NB4 (cell line): Measurements from ENCODE around the gene CUL1.

Experiments used
- DNase-seq: peaks from one replicate; pipeline ENCODE4 v3.0.0; 2010; ENCODE audit warnings: low read depth
- H3K4me3 ChIP-seq: one replicate; pipeline ENCODE4 v1.5.1; 2011; ENCODE audit warnings: mild to moderate bottlenecking, low read depth, low read length, moderate library complexity
- MAX ChIP-seq: IDR thresholded peaks from 2 replicates; pipeline ENCODE4 v1.6.1; 2011; ENCODE audit warnings: low read depth, low read length
- MYC ChIP-seq: IDR thresholded peaks from 2 replicates; pipeline ENCODE4 v1.6.1; 2011; ENCODE audit warnings: low read depth, low read length
- POLR2A ChIP-seq: IDR thresholded peaks from 2 replicates; pipeline ENCODE4 v1.6.1; 2011; ENCODE audit warnings: mild to moderate bottlenecking; ENCODE audit not compliant: insufficient read length; ENCODE audit errors: extremely low read depth
- TF ChIP-seq, protein P1 (sequence below): IDR thresholded peaks from one replicate; pipeline ENCODE4 v1.5.1; 2012; ENCODE audit warnings: low read depth, low read length

Gene CUL1

DNA sequence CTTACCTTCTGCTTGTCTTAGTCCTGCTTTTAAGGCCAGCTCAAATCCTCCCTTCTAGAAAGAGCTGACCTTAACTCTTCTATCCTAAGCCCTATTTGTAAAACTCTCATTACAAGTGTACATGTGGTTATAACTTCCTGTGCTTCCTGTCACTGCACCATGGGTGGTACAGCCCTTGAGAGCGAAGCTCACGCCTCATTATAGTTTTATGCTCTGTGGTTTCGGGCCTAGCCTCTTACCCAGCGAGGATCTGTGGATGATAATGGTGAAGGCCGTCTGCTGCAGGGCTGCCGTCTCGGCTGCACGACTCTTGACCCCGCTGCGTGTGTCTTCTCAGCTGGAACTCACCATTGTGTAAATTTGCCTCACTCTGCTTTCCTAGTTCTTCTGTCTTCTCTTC is 74.6 kb downstream of the CUL1 start:
- TF ChIP-seq MAX (peak; percentile 85), MYC (peak; percentile 68), POLR2A (no peak)
- TF ChIP-seq, protein P1, sequence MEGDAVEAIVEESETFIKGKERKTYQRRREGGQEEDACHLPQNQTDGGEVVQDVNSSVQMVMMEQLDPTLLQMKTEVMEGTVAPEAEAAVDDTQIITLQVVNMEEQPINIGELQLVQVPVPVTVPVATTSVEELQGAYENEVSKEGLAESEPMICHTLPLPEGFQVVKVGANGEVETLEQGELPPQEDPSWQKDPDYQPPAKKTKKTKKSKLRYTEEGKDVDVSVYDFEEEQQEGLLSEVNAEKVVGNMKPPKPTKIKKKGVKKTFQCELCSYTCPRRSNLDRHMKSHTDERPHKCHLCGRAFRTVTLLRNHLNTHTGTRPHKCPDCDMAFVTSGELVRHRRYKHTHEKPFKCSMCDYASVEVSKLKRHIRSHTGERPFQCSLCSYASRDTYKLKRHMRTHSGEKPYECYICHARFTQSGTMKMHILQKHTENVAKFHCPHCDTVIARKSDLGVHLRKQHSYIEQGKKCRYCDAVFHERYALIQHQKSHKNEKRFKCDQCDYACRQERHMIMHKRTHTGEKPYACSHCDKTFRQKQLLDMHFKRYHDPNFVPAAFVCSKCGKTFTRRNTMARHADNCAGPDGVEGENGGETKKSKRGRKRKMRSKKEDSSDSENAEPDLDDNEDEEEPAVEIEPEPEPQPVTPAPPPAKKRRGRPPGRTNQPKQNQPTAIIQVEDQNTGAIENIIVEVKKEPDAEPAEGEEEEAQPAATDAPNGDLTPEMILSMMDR, result no peak
- no peak overlapping the region for H3K4me3 ChIP-seq
- peak; percentile 96 for DNase-seq

GRCh38 chr7:148774471-148774870 is 75.8 kb downstream of the CUL1 start:
- H3K4me3 ChIP-seq, result no peak overlapping the region
- no peak for DNase-seq
- no peak for TF ChIP-seq MAX
- TF ChIP-seq, protein P1, result no peak
- TF ChIP-seq MYC, result no peak
- no peak for TF ChIP-seq POLR2A

DNA sequence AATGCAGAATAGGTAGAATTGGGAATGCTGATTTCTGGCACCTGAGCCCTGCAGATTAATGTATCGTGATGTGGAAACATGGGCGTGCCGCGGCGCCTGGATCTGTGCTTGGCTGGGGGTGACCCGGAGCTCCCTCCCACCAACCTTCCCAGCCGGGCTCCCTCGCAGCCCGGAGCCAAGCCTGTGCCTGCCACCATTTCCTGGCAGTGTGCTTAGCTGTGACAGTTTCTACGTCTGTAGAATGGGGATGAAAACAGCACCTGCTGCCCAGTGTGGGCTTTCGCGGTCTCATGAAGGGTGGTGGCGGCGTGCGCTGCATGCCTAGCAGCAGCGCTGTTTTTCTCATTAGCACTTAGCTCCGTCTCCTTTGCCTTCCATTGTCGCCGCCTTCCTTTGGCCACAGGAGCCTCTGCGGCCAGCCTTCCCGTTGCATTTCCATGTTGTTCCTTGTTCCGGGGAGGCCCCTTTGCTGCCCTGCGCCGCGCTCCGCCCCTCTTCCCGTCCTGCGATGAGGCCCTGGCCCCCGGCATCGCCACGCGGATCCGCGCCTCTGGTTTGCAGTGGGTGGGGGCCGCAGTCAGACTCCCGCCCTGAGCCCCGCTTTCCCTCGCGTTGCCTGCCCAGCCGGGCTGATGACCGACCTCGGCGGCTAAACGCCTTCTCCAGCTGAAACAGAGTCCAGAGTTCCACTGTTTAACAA is 84.2 kb downstream of the CUL1 start:
- DNase-seq, result no peak
- TF ChIP-seq MYC (no peak), MAX (no peak), POLR2A (no peak)
- TF ChIP-seq, protein P1, result no peak
- no peak overlapping the region for H3K4me3 ChIP-seq

- no peak overlapping the region for H3K4me3 ChIP-seq
- no peak for DNase-seq
- no peak for TF ChIP-seq MYC
Observed at GRCh38 chr7:148783801-148784527, 85.3 kb downstream of the CUL1 start.

GRCh38 chr7:148787571-148788295 is 89.0 kb downstream of the CUL1 start:
- TF ChIP-seq, protein P1, result no peak
- no peak for TF ChIP-seq MAX
- no peak for TF ChIP-seq POLR2A
- no peak for TF ChIP-seq MYC
- DNase-seq, result no peak
- no peak overlapping the region for H3K4me3 ChIP-seq

- TF ChIP-seq MYC (no peak), POLR2A (no peak), MAX (no peak)
- TF ChIP-seq, protein P1, result no peak
- DNase-seq, result no peak
- H3K4me3 ChIP-seq, result no peak overlapping the region
Observed at GRCh38 chr7:148789220-148789619, 90.5 kb downstream of the CUL1 start.
